ENCODE data around the gene MBD3.
A peak's percentile ranks its signal among the peaks of the same experiment; 100 is the strongest.

Gene MBD3

GRCh38 chr19:1567116-1567847 is 25.4 kb downstream of the MBD3 start:
- peak overlapping the region; percentile 60 to 91 for H3K27ac ChIP-seq
- TF ChIP-seq CTCF (IDR thresholded peaks at IDR 0.05): no peak
- H3K4me3 ChIP-seq: peak overlapping the region; percentile 81
- DNase-seq (ENCODE audit: low spot score): no peak

GRCh38 chr19:1566392-1567115 is 26.1 kb downstream of the MBD3 start:
- DNase-seq (ENCODE audit: low spot score): peak; percentile 82
- Histone ChIP-seq H3K4me3 (peak overlapping the region; percentile 81), H3K27ac (peak overlapping the region; percentile 60 to 91)
- TF ChIP-seq CTCF (IDR thresholded peaks at IDR 0.05): no peak

GRCh38 chr19:1563251-1563650 is 29.4 kb downstream of the MBD3 start:
- H3K4me3 ChIP-seq: no peak overlapping the region
- no peak for DNase-seq (ENCODE audit: low spot score)
- TF ChIP-seq CTCF (IDR thresholded peaks at IDR 0.05): no peak
- no peak overlapping the region for H3K27ac ChIP-seq

- no peak for DNase-seq (ENCODE audit: low spot score)
- no peak for TF ChIP-seq CTCF (IDR thresholded peaks at IDR 0.05)
- Histone ChIP-seq H3K4me3 (no peak overlapping the region), H3K27ac (no peak overlapping the region)
Observed at GRCh38 chr19:1561236-1561842, 31.3 kb downstream of the MBD3 start.

GRCh38 chr19:1560286-1560882 is 32.3 kb downstream of the MBD3 start:
- H3K4me3 ChIP-seq: no peak overlapping the region
- DNase-seq (ENCODE audit: low spot score): no peak
- H3K27ac ChIP-seq: no peak overlapping the region
- TF ChIP-seq CTCF (IDR thresholded peaks at IDR 0.05): no peak

- Histone ChIP-seq H3K27ac (no peak overlapping the region), H3K4me3 (no peak overlapping the region)
- DNase-seq (ENCODE audit: low spot score): no peak
- no peak for TF ChIP-seq CTCF (IDR thresholded peaks at IDR 0.05)
Observed at GRCh38 chr19:1558552-1558951, 34.1 kb downstream of the MBD3 start.
